HEK293 (cell line): ENCODE data around the gene MAPRE3.
A peak's percentile ranks its signal among the peaks of the same experiment; 100 is the strongest.

Experiments
- CTCF ChIA-PET: fragments of 350-600 bp; formaldehyde crosslinking; extraction: SDS; loops from one replicate; lab custom pipeline; 2021; ENCODE audit warnings: antibody characterized with exemption; lab: Yijun Ruan, JAX
- POLR2A ChIA-PET: fragments of 300-600 bp; formaldehyde crosslinking; extraction: SDS; loops from one replicate; lab custom pipeline; 2020; ENCODE audit warnings: antibody characterized with exemption, inconsistent platforms; lab: Yijun Ruan, JAX
- H3K27ac ChIP-seq: fragments of 200-500 bp; sonication (Bioruptor generic); 2 replicates; pipeline ENCODE4 v1.5.1; 2014; ENCODE audit warnings: low read depth, low read length, control low read depth, inconsistent platforms; ENCODE audit errors: extremely low read depth
- H3K36me3 ChIP-seq, 2 experiments: fragments of 200-500 bp in 1 of 2; sonication (Bioruptor generic) in 1 of 2; 1 replicate in 1 of 2; 2 replicates in 1 of 2; pipeline ENCODE4 v1.5.1; 2014 to 2017; ENCODE audit warnings: inconsistent platforms in 2 of 2, low read length in 2 of 2; ENCODE audit not compliant: control insufficient read depth in 2 of 2, insufficient read depth in 1 of 2
- H3K4me1 ChIP-seq: fragments of 200-500 bp; sonication (Bioruptor generic); 2 replicates; pipeline ENCODE4 v1.5.1; 2014; ENCODE audit warnings: mild to moderate bottlenecking, low read length, inconsistent platforms; ENCODE audit not compliant: control insufficient read depth, insufficient read depth
- H3K4me3 ChIP-seq: 2 replicates; pipeline ENCODE4 v1.5.1; 2011; ENCODE audit warnings: low read depth, mild to moderate bottlenecking, control low read depth, low read length, moderate library complexity
- H3K9me3 ChIP-seq: fragments of 200-500 bp; sonication (Bioruptor generic); 2 replicates; pipeline ENCODE4 v1.5.1; 2014; ENCODE audit warnings: low read depth, low read length, inconsistent platforms; ENCODE audit not compliant: control insufficient read depth, insufficient read depth
- SCRT2 ChIP-seq: fragments of 450-650 bp; formaldehyde crosslinking; IDR thresholded peaks from 2 replicates; pipeline ENCODE4 v1.5.1; 2016; ENCODE audit warnings: missing biosample characterization, missing genetic modification characterization
- ZBTB11 ChIP-seq: fragments of 450-650 bp; formaldehyde crosslinking; conservative IDR thresholded peaks from 2 replicates; pipeline ENCODE4 v1.5.1; 2016; ENCODE audit warnings: low read depth, missing biosample characterization, missing genetic modification characterization
- ZNF121 ChIP-seq: fragments of 450-650 bp; formaldehyde crosslinking; IDR thresholded peaks from 2 replicates; pipeline ENCODE4 v1.5.1; 2016; ENCODE audit warnings: missing biosample characterization, missing genetic modification characterization
- ZNF155 ChIP-seq: fragments of 450-650 bp; formaldehyde crosslinking; IDR thresholded peaks from 2 replicates; pipeline ENCODE4 v1.5.1; 2016; ENCODE audit warnings: missing biosample characterization, missing genetic modification characterization
- ZNF211 ChIP-seq: fragments of 450-650 bp; formaldehyde crosslinking; IDR thresholded peaks from 2 replicates; pipeline ENCODE4 v1.5.1; 2016; ENCODE audit warnings: low read depth, missing biosample characterization, missing genetic modification characterization
- ZNF366 ChIP-seq: fragments of 450-650 bp; formaldehyde crosslinking; conservative IDR thresholded peaks from 2 replicates; pipeline ENCODE4 v1.5.1; 2016; ENCODE audit warnings: missing biosample characterization, missing genetic modification characterization
- ZNF394 ChIP-seq: fragments of 450-650 bp; formaldehyde crosslinking; IDR thresholded peaks from 2 replicates; pipeline ENCODE4 v1.5.1; 2016; ENCODE audit warnings: missing biosample characterization, missing genetic modification characterization, mild to moderate bottlenecking, moderate library complexity, borderline replicate concordance
- ZNF555 ChIP-seq: fragments of 450-650 bp; formaldehyde crosslinking; conservative IDR thresholded peaks from 2 replicates; pipeline ENCODE4 v1.5.1; 2017; ENCODE audit warnings: missing biosample characterization, mild to moderate bottlenecking, missing genetic modification characterization, inconsistent platforms
- ZNF621 ChIP-seq: fragments of 450-650 bp; formaldehyde crosslinking; IDR thresholded peaks from 2 replicates; pipeline ENCODE4 v1.5.1; 2017; ENCODE audit warnings: missing biosample characterization, missing genetic modification characterization
- ZNF747 ChIP-seq: fragments of 450-650 bp; formaldehyde crosslinking; IDR thresholded peaks from 2 replicates; pipeline ENCODE4 v1.5.1; 2016; ENCODE audit warnings: missing biosample characterization, missing genetic modification characterization
- ZSCAN30 ChIP-seq: fragments of 450-650 bp; IDR thresholded peaks from 2 replicates; pipeline ENCODE4 v1.5.1; 2018; ENCODE audit warnings: missing biosample characterization, mild to moderate bottlenecking, missing genetic modification characterization, moderate library complexity

MAPRE3 gene

GRCh38 chr2:27025861-27026851, 55.7 kb downstream of the MAPRE3 start:
- Histone ChIP-seq H3K36me3 (peaks cover 7 to 89% of the 10 kb centered on the region in 2 experiments; a peak in 2 of 3 replicates), H3K4me1 (no peaks in the 10 kb centered on the region), H3K27ac (no peak overlapping the region), H3K9me3 (no peaks in the 10 kb centered on the region), H3K4me3 (no peak overlapping the region)
- POLR2A ChIA-PET: interaction anchor here (0.9 to 1.6 kb wide), 2 partner anchors 15 to 24 kb away, joined by 3 to 4 read pairs; no protein-coding TSS in a partner anchor
- TF ChIP-seq SCRT2 (tag by site-specific recombination) (0 out of 2 replicates have a peak, but pooled peaks have one; percentile 5), ZNF394 (tag by site-specific recombination) (no peak)
- CTCF ChIA-PET: interaction anchor here (0.6 to 2.0 kb wide), 4 partner anchors 9 to 64 kb away, joined by 3 to 7 read pairs (median 6); no protein-coding TSS in a partner anchor

- Histone ChIP-seq H3K4me3 (no peak overlapping the region), H3K4me1 (no peaks in the 10 kb centered on the region), H3K36me3 (peaks cover 7 to 84% of the 10 kb centered on the region in 2 experiments; a peak in 2 of 3 replicates), H3K27ac (no peak overlapping the region), H3K9me3 (no peaks in the 10 kb centered on the region)
- TF ChIP-seq SCRT2 (tag by site-specific recombination): 0 out of 2 replicates have a peak, but pooled peaks have one; percentile 46
- TF ChIP-seq ZNF555: no peak
- TF ChIP-seq ZSCAN30 (tag by site-specific recombination): no peak
- no peak for TF ChIP-seq ZBTB11 (tag by site-specific recombination)
- TF ChIP-seq ZNF621: no peak
- TF ChIP-seq ZNF211 (tag by site-specific recombination): no peak
- TF ChIP-seq ZNF747 (tag by site-specific recombination): no peak
- ChIA-PET CTCF (interaction anchor here (0.6 kb wide), 1 partner anchor 65 kb away, joined by 7 read pairs; no protein-coding TSS in a partner anchor), POLR2A (interaction anchor here (1.6 kb wide), 1 partner anchor 23 kb away, joined by 4 read pairs; no protein-coding TSS in a partner anchor)
Measured at GRCh38 chr2:27027211-27027651, 56.8 kb downstream of the MAPRE3 start.

GRCh38 chr2:27029051-27029450, 58.6 kb downstream of the MAPRE3 start:
- ChIA-PET CTCF (interaction anchor here (0.6 to 0.7 kb wide), 2 partner anchors 84 to 182 kb away, joined by 3 read pairs; no protein-coding TSS in a partner anchor), POLR2A (no interaction called here)

More at GRCh38 chr2:27029051-27029450, 58.6 kb downstream of the MAPRE3 start:
- H3K4me3 ChIP-seq: no peak overlapping the region
- TF ChIP-seq ZNF121 (tag by site-specific recombination) (peak; percentile 80), ZNF155 (tag by site-specific recombination) (no peak), ZNF366 (tag by site-specific recombination) (0 out of 2 replicates have a peak, but pooled peaks have one; percentile 16)
- TF ChIP-seq, all 188 proteins: peak for 2
- peaks cover 7 to 67% of the 10 kb centered on the region in 2 experiments; a peak in 2 of 3 replicates for H3K36me3 ChIP-seq
- H3K4me1 ChIP-seq: 0 out of 2 replicates have a peak, but pooled peaks cover 3% of the 10 kb centered on the region
- no peak overlapping the region for H3K27ac ChIP-seq
- no peaks in the 10 kb centered on the region for H3K9me3 ChIP-seq
